Ishikawa (cell line): ENCODE measurements around the gene C1QTNF6.

Experiments
- MAX ChIP-seq: IDR thresholded peaks from 2 replicates; pipeline ENCODE4 v1.6.1; 2012
- NFIC ChIP-seq: IDR thresholded peaks from 2 replicates; pipeline ENCODE4 v1.6.1; 2012
- REST ChIP-seq: IDR thresholded peaks from 2 replicates; pipeline ENCODE4 v1.6.1; 2012; ENCODE audit warnings: low read depth, mild to moderate bottlenecking
- TAF1 ChIP-seq: IDR thresholded peaks from 2 replicates; pipeline ENCODE4 v1.6.1; 2012; ENCODE audit warnings: low read depth, mild to moderate bottlenecking
- YY1 ChIP-seq: IDR thresholded peaks from 2 replicates; pipeline ENCODE4 v1.6.1; 2012; ENCODE audit warnings: low read depth

- TF ChIP-seq NFIC (no peak), MAX (no peak), TAF1 (no peak), REST (no peak), YY1 (no peak)
These were observed 36.0 kb upstream of the C1QTNF6 start for GRCh38 chr22:37223965-37224551.
